Measurements from ENCODE around the gene MFAP3. TPM values are rescaled to one million over a fixed set of nuclear protein-coding genes. Genes with fewer than 3 reads are reported as not detected.

Gene MFAP3
- total and polyA plus RNA-seq, 10 of the 15 experiments (the other 5 are each of a cell fraction or from before 2014, with no cell fraction given), result 2.5 to 22.9 (median 13.4) TPM

- no peak overlapping the region for H3K9ac ChIP-seq (ENCODE audit: control insufficient read depth, insufficient read depth, low read length)
- DNase-seq (ENCODE audit: low read depth, low spot score), result no peak
- no peaks in the 10 kb centered on the region for H3K79me2 ChIP-seq (ENCODE audit: control insufficient read depth, insufficient read depth, low read length)
- no peaks in the 10 kb centered on the region for H3K9me3 ChIP-seq (replicated peaks; ENCODE audit: control insufficient read depth, insufficient read depth, low read length)
- H2AFZ ChIP-seq (ENCODE audit: control insufficient read depth, low read depth, low read length), result no peak overlapping the region
- in situ Hi-C loops (cut with MboI), result no loop called here
- H3K4me2 ChIP-seq (ENCODE audit: control insufficient read depth, insufficient read depth), result no peak overlapping the region
- ATAC-seq, result no peak
- CTCF ChIA-PET, result interaction anchor here (2.3 kb wide), 1 partner anchor 14 kb away, joined by 7 read pairs; no protein-coding TSS in a partner anchor
- no peak overlapping the region for H3K4me3 ChIP-seq
- H3K4me1 ChIP-seq (ENCODE audit: control insufficient read depth, insufficient read depth, low read length), result no peaks in the 10 kb centered on the region
- SMC1A ChIA-PET (ENCODE audit: uncharacterized antibody, unreplicated experiment), result interaction anchor here (0.9 to 1.5 kb wide), 4 partner anchors 10 to 424 kb away, joined by 3 to 4 read pairs (median 3); no protein-coding TSS in a partner anchor
- no peak overlapping the region for H3K27ac ChIP-seq (ENCODE audit: control insufficient read depth, insufficient read depth)
- H3K27me3 ChIP-seq (replicated peaks in 1 of 2; ENCODE audit: control insufficient read depth in 2 of 2, insufficient read depth in 2 of 2, low read length in 1 of 2), result peaks cover 0 to 1% of the 10 kb centered on the region in 2 experiments; a peak in 1 of 4 replicates
- intact Hi-C loops (cut with micrococcal nuclease; ENCODE audit: unreplicated experiment), result no loop called here
- FAIRE-seq, result no peak
- no peaks in the 10 kb centered on the region for H3K36me3 ChIP-seq (ENCODE audit: control insufficient read depth in 2 of 2, insufficient read depth in 2 of 2, low read length in 1 of 2)
- 61% methylated on average over 3 of the region's 3 CpGs for WGBS (ENCODE audit: insufficient coverage, insufficient replicate concordance, low lambda C conversion rate, missing lambda C conversion rate)
- POLR2A ChIA-PET, result no interaction called here
- no peaks in the 10 kb centered on the region for H4K20me1 ChIP-seq (ENCODE audit: control insufficient read depth, insufficient read depth)
- BruUV-seq (replicated peaks), result no TSS peak
- RAD21 ChIA-PET (ENCODE audit: unreplicated experiment), result no interaction called here
- no peak for TF ChIP-seq ETV6 (conservative IDR thresholded peaks at IDR 0.05 in 1 of 2, IDR thresholded peaks at IDR 0.05 in 1 of 2; ENCODE audit: borderline replicate concordance in 1 of 2, low read depth in 1 of 2)
- no peak for TF ChIP-seq WRNIP1 (IDR thresholded peaks at IDR 0.05; ENCODE audit: borderline replicate concordance, low read depth, low read length)
- no peak for TF ChIP-seq SKIL (IDR thresholded peaks at IDR 0.05; ENCODE audit: low read depth, poor library complexity, severe bottlenecking)
- no peak for TF ChIP-seq BHLHE40 (IDR thresholded peaks at IDR 0.05; ENCODE audit: borderline replicate concordance in 1 of 2, low read depth in 2 of 2, low read length in 1 of 2)
- TF ChIP-seq NBN (IDR thresholded peaks at IDR 0.05), result no peak
- no peak for TF ChIP-seq TARDBP (IDR thresholded peaks at IDR 0.05; ENCODE audit: borderline replicate concordance)
- no peak for TF ChIP-seq RAD51 (IDR thresholded peaks at IDR 0.05)
- TF ChIP-seq ATF2 (IDR thresholded peaks at IDR 0.05; ENCODE audit: low read length), result no peak
- TF ChIP-seq HCFC1 (IDR thresholded peaks at IDR 0.05; ENCODE audit: low read length), result no peak
- TF ChIP-seq TCF12 (IDR thresholded peaks at IDR 0.05; ENCODE audit: low read depth, low read length), result no peak
- no peak for TF ChIP-seq CUX1 (IDR thresholded peaks at IDR 0.05; ENCODE audit: insufficient replicate concordance, low read depth, low read length)
- no peak for TF ChIP-seq CBX3 (IDR thresholded peaks at IDR 0.05; ENCODE audit: borderline replicate concordance, low read depth)
- TF ChIP-seq RCOR1 (conservative IDR thresholded peaks at IDR 0.05; ENCODE audit: low read depth, low read length), result no peak
- no peak for TF ChIP-seq IRF5 (IDR thresholded peaks at IDR 0.05; ENCODE audit: borderline replicate concordance)
- no peak for TF ChIP-seq POLR2A (IDR thresholded peaks at IDR 0.05; ENCODE audit: low read depth, low read length)
- no peak for TF ChIP-seq STAT1 (conservative IDR thresholded peaks at IDR 0.05)
Observed at GRCh38 chr5:154086146-154086545, 47.4 kb downstream of the MFAP3 start.

Data from GM12878 (cell line).